Fibroblast of lung (primary cell): ENCODE data around the gene CDIPT. TPM values are rescaled to one million over a fixed set of nuclear protein-coding genes. Genes with fewer than 3 reads are reported as not detected.
"Not testable (repeated sequence)": the region's sequence is repeated elsewhere in the genome, so short reads cannot be mapped to it uniquely, and the experiment has no call there.

Experiments used
- DNase-seq, 2 donors: peaks; one replicate each; pipeline versions ENCODE4 v3.0.0 to v3.0.0-alpha.2; 2010; ENCODE audit warnings: low read depth in 2 of 2
- H2AFZ ChIP-seq: 2 replicates; pipeline ENCODE4 v1.5.1; 2012; ENCODE audit warnings: low read length, control low read depth, inconsistent platforms
- H3K27ac ChIP-seq: 2 replicates; pipeline ENCODE4 v1.5.1; 2011; ENCODE audit warnings: low read length, control low read depth; ENCODE audit not compliant: insufficient read depth
- H3K27me3 ChIP-seq: 2 replicates; pipeline ENCODE4 v1.5.1; 2011; ENCODE audit warnings: mild to moderate bottlenecking, low read length; ENCODE audit not compliant: control insufficient read depth, insufficient read depth
- H3K36me3 ChIP-seq: 2 replicates; pipeline ENCODE4 v1.5.1; 2011; ENCODE audit warnings: low read length; ENCODE audit not compliant: control insufficient read depth, insufficient read depth
- H3K4me1 ChIP-seq: 2 replicates; pipeline ENCODE4 v1.5.1; 2011; ENCODE audit warnings: low read length; ENCODE audit not compliant: control insufficient read depth, insufficient read depth; ENCODE audit errors: extremely low read depth
- H3K4me2 ChIP-seq: 2 replicates; pipeline ENCODE4 v1.5.1; 2011; ENCODE audit warnings: low read length, control low read depth; ENCODE audit not compliant: insufficient read depth; ENCODE audit errors: extremely low read depth
- H3K4me3 ChIP-seq, 4 experiments: fragments of 200-600 bp in 1 of 4; sonication (generic) in 1 of 4; replicated peaks in 1 of 4; 2 replicates each; pipeline ENCODE4 v1.5.1; 2011 to 2016; ENCODE audit warnings: low read length in 4 of 4, low read depth in 3 of 4, mild to moderate bottlenecking in 3 of 4, control low read depth in 2 of 4, inconsistent platforms in 1 of 4, mixed read lengths in 1 of 4; ENCODE audit not compliant: insufficient read depth in 1 of 4; ENCODE audit errors: control extremely low read depth in 1 of 4
- H3K79me2 ChIP-seq: 2 replicates; pipeline ENCODE4 v1.5.1; 2012; ENCODE audit warnings: mild to moderate bottlenecking, low read length, inconsistent platforms; ENCODE audit not compliant: control insufficient read depth, insufficient read depth
- H3K9ac ChIP-seq: 2 replicates; pipeline ENCODE4 v1.5.1; 2011; ENCODE audit warnings: mild to moderate bottlenecking, low read length, control low read depth; ENCODE audit not compliant: insufficient read depth
- H3K9me3 ChIP-seq: 2 replicates; pipeline ENCODE4 v1.5.1; 2012; ENCODE audit warnings: low read depth, low read length; ENCODE audit not compliant: control insufficient read depth, insufficient read depth
- H4K20me1 ChIP-seq: 2 replicates; pipeline ENCODE4 v1.5.1; 2011; ENCODE audit warnings: low read length; ENCODE audit not compliant: control insufficient read depth, insufficient read depth; ENCODE audit errors: extremely low read depth
- CTCF ChIP-seq, 2 donors: IDR thresholded peaks in 1 of 2; conservative IDR thresholded peaks in 1 of 2; 1 replicate in 1 of 2; 2 replicates in 1 of 2; pipeline ENCODE4 v1.5.1; 2011 to 2012; ENCODE audit warnings: low read length in 2 of 2, control low read depth in 1 of 2, inconsistent platforms in 1 of 2, low read depth in 1 of 2, mild to moderate bottlenecking in 1 of 2
- EZH2 ChIP-seq: IDR thresholded peaks from 2 replicates; pipeline ENCODE4 v1.5.1; 2012; ENCODE audit warnings: low read length, control low read depth, mild to moderate bottlenecking; ENCODE audit errors: missing control alignments
- polyA plus RNA-seq, 2 donors: library from polyadenylated mRNA; depleted of rRNA in 1 of 2; stranded (reverse) in 1 of 2; unstranded in 1 of 2; fragments of >200 nt; gene quantifications; 2 replicates each; pipeline ENCODE4 v1.2.1, GENCODE V29; 2011 to 2012; ENCODE audit warnings: missing spikeins in 1 of 2
- total RNA-seq: library from RNA; depleted of rRNA; stranded (reverse); fragments of >200 nt; gene quantifications from 2 replicates; pipeline ENCODE4 v1.2.1, GENCODE V29; 2014

Gene CDIPT
- total and polyA plus RNA-seq, 2 donors (not counting 1 experiment from before 2014, with no cell fraction given), result 84.9 to 99.6 TPM

- no peaks in the 10 kb centered on the region for H4K20me1 ChIP-seq
- H3K27ac ChIP-seq, result no peak overlapping the region
- DNase-seq, result no peak
- no peak overlapping the region for H3K4me3 ChIP-seq
- no peaks in the 10 kb centered on the region for H3K79me2 ChIP-seq
- H3K27me3 ChIP-seq, result no peaks in the 10 kb centered on the region
- no peaks in the 10 kb centered on the region for H3K9me3 ChIP-seq
- no peaks in the 10 kb centered on the region for H3K4me1 ChIP-seq
- no peaks in the 10 kb centered on the region for H3K36me3 ChIP-seq
- TF ChIP-seq CTCF (conservative IDR thresholded peaks at IDR 0.05 in 1 of 2, IDR thresholded peaks at IDR 0.05 in 1 of 2; ENCODE audit: low read depth in 1 of 2, low read length in 2 of 2), result no peak
- TF ChIP-seq EZH2, result no peak
- H3K9ac ChIP-seq, result no peak overlapping the region
- H3K4me2 ChIP-seq, result no peak overlapping the region
- no peak overlapping the region for H2AFZ ChIP-seq
Observed at GRCh38 chr16:29910819-29911675, 48.0 kb upstream of the CDIPT start.

- H3K4me3 ChIP-seq, H2AFZ ChIP-seq, H3K79me2 ChIP-seq, H3K9ac ChIP-seq, DNase-seq, H3K27me3 ChIP-seq, H4K20me1 ChIP-seq, H3K27ac ChIP-seq, H3K4me1 ChIP-seq, H3K9me3 ChIP-seq, H3K4me2 ChIP-seq, H3K36me3 ChIP-seq: not testable (repeated sequence)
Observed at GRCh38 chr16:29909851-29910250, 46.8 kb upstream of the CDIPT start.

- DNase-seq, result peak in 1 of 2 donors; percentile 13
- Histone ChIP-seq H3K4me2 (no peak overlapping the region), H3K4me3 (no peak overlapping the region), H3K27me3 (no peaks in the 10 kb centered on the region), H3K9ac (no peak overlapping the region), H3K36me3 (no peaks in the 10 kb centered on the region), H3K79me2 (no peaks in the 10 kb centered on the region), H3K9me3 (no peaks in the 10 kb centered on the region), H3K4me1 (no peaks in the 10 kb centered on the region), H3K27ac (no peak overlapping the region), H2AFZ (no peak overlapping the region), H4K20me1 (no peaks in the 10 kb centered on the region)
- TF ChIP-seq CTCF (conservative IDR thresholded peaks at IDR 0.05 in 1 of 2, IDR thresholded peaks at IDR 0.05 in 1 of 2; ENCODE audit: low read depth in 1 of 2, low read length in 2 of 2) (no peak), EZH2 (no peak)
Observed at GRCh38 chr16:29909391-29909790, 46.4 kb upstream of the CDIPT start.
